HUDEP-2 (cell line): ENCODE data around the gene POLR2A.
"Not testable (repeated sequence)": the region's sequence is repeated elsewhere in the genome, so short reads cannot be mapped to it uniquely, and the experiment has no call there.

ENCODE experiments used
- DNase-seq, 76 experiments: peaks; one replicate each; lab custom pipeline; 2025; ENCODE audit not compliant: unreplicated experiment in 76 of 76; lab: John Stamatoyannopoulos, UW

Gene POLR2A

GRCh38 chr17:7459961-7460545 is 24.1 kb upstream of the POLR2A start:
- no peak for DNase-seq

GRCh38 chr17:7460850-7461660 is 23.1 kb upstream of the POLR2A start:
- no peak for DNase-seq

GRCh38 chr17:7462474-7463371 is 21.4 kb upstream of the POLR2A start:
- DNase-seq = no peak

DNA sequence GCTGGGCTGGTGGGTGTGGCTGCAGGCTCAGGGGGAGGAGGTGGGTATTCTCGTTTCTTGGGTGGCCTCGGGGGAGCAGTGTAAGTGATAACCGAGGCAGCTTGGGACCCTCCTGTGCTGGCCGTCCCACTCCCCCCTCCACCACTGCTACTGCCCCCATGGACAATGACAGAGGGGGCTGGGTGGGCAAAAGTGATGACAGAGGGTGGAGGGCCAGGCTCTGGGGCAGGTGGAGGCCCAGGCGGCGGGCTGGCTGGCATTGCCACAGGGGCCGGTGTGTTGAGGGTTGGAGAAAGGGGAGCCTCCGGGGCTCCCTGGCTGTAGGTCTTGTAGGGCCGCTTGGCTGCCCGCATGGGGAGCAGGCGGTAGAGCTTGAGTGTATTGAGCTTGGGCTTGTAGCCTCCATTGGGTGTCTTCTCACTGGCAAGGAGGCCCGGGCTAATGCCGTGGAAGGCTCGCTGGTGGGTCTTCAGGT is 20.8 kb upstream of the POLR2A start:
- no peak for DNase-seq

- DNase-seq = no peak
These were observed 20.1 kb upstream of the POLR2A start for GRCh38 chr17:7464081-7464480.

DNA sequence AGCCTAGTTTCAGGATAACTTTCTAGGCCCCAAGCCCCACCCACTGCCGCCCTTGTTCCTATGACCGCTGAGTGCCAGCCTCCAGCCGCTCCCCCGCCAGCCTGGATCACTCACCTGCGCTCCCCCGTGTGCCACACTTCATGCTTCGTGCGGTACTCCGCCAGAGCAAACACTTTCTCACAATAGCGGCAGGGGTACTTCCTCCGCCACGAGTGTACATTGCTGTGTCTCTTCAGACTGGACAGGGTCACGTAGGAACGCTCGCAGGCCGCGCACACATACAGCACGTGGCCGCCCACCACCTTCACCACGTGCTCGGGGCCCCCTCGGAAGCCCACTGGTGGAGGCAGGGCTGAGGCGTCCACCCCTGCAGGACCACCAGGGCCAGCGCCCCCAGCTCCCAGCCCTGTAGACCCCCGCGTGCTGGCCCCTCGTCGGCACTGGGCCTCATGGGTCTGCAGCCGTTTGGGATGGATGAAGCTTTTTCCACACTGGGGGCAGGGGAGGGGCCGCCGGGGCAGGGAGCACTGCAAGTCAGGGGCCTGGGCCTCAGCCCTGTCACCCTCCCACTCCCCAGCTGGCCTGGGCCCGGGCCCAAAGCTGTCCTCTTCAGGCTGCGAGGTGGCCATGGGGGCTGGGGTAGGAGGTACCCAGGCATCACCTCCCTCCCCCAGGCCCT is 18.4 kb upstream of the POLR2A start:
- DNase-seq = no peak

GRCh38 chr17:7466318-7466638 is 17.9 kb upstream of the POLR2A start:
- no peak for DNase-seq

GRCh38 chr17:7466639-7467341 is 17.4 kb upstream of the POLR2A start:
- peak in 50 of 76 experiments; percentile 13 to 76 (median 44) for DNase-seq

DNA sequence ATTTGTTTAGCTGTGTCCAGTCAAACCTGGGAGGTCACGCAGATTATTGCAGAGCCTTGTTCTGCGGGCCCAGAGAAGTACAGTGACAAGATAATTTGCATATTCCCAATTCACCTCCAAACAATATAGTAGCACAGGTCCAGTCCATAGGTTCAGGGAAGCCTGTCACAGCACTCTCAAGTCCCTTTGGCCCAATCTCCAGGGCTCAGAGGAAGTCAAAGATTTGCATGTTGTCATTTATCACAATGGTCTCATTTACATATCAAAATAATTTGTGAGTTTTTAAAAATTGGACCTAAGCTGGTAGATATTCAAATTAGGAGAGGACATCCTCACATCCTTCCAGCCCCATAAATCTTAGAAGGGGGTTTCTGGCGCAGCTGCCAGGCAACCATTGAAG is 16.7 kb upstream of the POLR2A start:
- DNase-seq = no peak

- no peak for DNase-seq
These were observed 15.9 kb upstream of the POLR2A start for GRCh38 chr17:7468290-7468689.

- no peak for DNase-seq
These were observed 15.3 kb upstream of the POLR2A start for GRCh38 chr17:7468804-7469389.

GRCh38 chr17:7469843-7470242 is 14.3 kb upstream of the POLR2A start:
- not testable (repeated sequence) for DNase-seq

- not testable (repeated sequence) for DNase-seq
These were observed 13.7 kb upstream of the POLR2A start for GRCh38 chr17:7470457-7470973.

DNA sequence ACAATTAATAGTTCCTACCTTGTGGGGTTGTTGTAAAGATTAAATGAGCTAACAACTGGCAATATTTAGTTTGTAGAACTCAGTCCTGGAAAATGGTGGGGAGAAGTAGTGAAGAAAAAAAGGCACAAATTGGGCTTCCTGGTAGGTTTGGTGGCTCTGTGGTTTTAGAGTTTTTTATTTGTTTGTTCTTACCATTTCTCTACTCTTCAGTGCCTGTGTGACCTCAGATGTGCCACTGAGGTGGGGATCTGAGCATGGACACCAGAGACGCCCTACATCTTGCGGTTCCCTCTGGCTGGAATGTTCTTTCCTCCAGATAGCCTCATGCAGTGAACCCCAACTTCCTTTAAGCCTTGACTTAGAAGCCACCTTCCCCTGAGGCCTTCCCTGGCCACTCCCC is 12.4 kb upstream of the POLR2A start:
- DNase-seq = no peak

- not testable (repeated sequence) for DNase-seq
These were observed 9.4 kb upstream of the POLR2A start for GRCh38 chr17:7474767-7475166.

DNA sequence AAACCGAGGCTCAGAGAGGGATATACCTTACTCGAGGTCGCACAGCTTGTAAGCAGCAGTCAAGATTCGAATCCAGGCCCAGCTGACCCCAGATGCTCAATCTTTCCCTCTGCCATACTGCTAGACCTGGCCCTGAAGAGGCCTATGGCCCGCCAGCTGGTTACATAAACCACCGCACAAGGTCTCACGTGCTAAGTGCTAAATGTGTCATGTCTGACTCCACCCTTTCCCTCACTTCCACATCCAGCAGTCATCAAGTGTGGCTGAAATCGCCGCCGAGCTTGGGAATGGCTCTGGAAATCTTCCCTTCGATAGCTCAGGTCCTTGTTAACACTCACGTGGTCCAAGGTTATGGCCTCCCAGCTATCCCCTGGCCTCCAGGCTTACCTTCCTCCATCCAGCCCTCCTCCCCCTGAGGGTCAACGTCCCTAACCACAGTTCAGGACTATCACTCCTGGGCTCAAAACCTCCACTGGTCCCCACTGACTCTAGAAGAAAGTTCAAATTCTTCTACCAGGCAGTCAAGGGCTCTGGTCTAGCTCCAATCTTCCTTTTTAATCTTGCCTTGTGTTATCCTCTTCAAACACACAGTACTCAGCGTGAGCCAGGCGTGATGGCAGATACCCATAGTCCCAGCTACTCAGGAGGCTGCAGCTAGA is 8.3 kb upstream of the POLR2A start:
- peak in 66 of 76 experiments; percentile 31 to 83 (median 60) for DNase-seq

DNA sequence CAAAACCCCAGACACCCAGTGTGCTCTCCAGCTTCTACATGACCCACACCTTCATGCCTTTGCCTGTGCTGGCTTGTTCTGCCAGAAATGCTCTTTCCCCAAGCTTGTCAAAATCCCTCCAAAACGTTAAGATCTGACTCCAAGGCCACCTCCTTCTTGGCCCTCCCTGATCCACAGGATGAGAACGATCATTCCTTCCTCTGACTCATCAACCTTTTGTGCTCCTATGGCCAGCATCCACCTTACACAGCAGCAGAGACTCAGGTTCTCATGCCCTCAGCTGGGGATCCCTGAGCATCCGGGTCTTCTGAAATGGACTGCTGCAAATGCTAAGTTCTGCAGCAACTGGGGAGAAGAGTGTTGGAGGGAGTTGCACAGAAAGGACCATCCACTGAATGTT is 7.7 kb upstream of the POLR2A start:
- peak in 4 of 76 experiments; percentile 31 to 45 (median 38) for DNase-seq

DNA sequence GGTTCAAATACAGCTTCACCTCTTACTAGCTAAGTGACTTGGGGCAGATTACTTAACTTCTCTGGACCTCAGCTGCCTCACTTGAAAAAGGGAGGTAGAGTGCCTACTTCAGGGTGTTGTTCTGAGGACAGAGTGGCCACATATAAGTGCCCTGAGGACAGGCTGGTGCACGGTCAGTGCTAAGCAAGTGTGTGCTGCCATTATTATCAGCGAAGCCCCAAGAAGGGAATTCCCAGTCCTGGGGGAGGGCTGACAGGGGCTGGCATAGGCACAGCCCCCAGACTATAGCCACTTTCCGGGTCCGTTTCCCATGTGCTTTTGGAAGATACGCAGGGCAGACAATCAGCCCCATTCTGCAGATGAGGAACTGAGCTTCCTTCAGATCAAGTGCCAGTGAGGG is 7.2 kb upstream of the POLR2A start:
- DNase-seq = no peak
